Nasal cavity respiratory epithelium epithelial cell of viscerocranial mucosa (primary cell): ENCODE data around the gene AHSG. TPM values are rescaled to one million over a fixed set of nuclear protein-coding genes. Genes with fewer than 3 reads are reported as not detected.

Source experiments
- total RNA-seq: library from RNA; depleted of rRNA; stranded (reverse); fragments of >200 nt; gene quantifications from 2 replicates; pipeline ENCODE4 v1.2.3, GENCODE V29; 2014

The AHSG gene
- total RNA-seq, result not detected in 2 replicates

GRCh38 chr3:186612721-186613636, at the start of gene AHSG:
Gene AHSG, plus strand, starts transcription at chr3:186613060. Its CDS starts 82 bp downstream, at chr3:186613142.

GRCh38 chr3:186567072-186567921, 45.6 kb upstream of the AHSG start, which contains the start of gene TBCCD1:
Gene TBCCD1, minus strand, starts transcription at chr3:186567339. Its CDS starts 3,010 bp downstream, at chr3:186564329.

GRCh38 chr3:186570096-186570940, 42.5 kb upstream of the AHSG start, which contains the start of gene DNAJB11:
Gene DNAJB11, plus strand, starts transcription at chr3:186570720. Its CDS starts 178 bp downstream, at chr3:186570898.

GRCh38 chr3:186639778-186640472, 27.1 kb downstream of the AHSG start, which contains the start of gene FETUB:
Gene FETUB, plus strand, starts transcription at chr3:186640399. Its CDS starts 62 bp downstream, at chr3:186640461.

GRCh38 chr3:186665625-186666188, 52.8 kb downstream of the AHSG start, which contains the start of gene HRG:
Gene HRG, plus strand, starts transcription at chr3:186666014. Its CDS starts 18 bp downstream, at chr3:186666032.

Other genes with a start within 250 kb of the AHSG start
- gene CRYGS, start 68.7 kb upstream of the AHSG start, total RNA-seq, result 0.34 and 1.2 TPM in 2 replicates
- 15.1 and 21.2 TPM in 2 replicates for gene TBCCD1, start 45.7 kb upstream of the AHSG start, total RNA-seq
- 56.5 and 117 TPM in 2 replicates for gene DNAJB11, start 42.3 kb upstream of the AHSG start, total RNA-seq
- gene FETUB, start 27.3 kb downstream of the AHSG start, total RNA-seq, result not detected in 2 replicates
- not detected in 2 replicates for gene HRG, start 53.0 kb downstream of the AHSG start, total RNA-seq
- not detected in 2 replicates for gene KNG1, start 104.3 kb downstream of the AHSG start, total RNA-seq
- 624 TPM in 2 replicates for gene EIF4A2, start 170.5 kb downstream of the AHSG start, total RNA-seq
- 17.1 and 23.9 TPM in 2 replicates for gene RFC4, start 193.4 kb downstream of the AHSG start, total RNA-seq
- gene ADIPOQ, start 229.7 kb downstream of the AHSG start, total RNA-seq, result not detected in 2 replicates